GM18526 (cell line): ENCODE data around the gene TMC7.

Source experiments
- POLR2A ChIP-seq: IDR thresholded peaks from 3 replicates; pipeline ENCODE4 v1.6.1; 2011; ENCODE audit not compliant: insufficient read length; ENCODE audit errors: extremely low read depth

TMC7 gene

GRCh38 chr16:19098173-19098572, 114.4 kb downstream of the TMC7 start:
- no peak for TF ChIP-seq POLR2A

DNA sequence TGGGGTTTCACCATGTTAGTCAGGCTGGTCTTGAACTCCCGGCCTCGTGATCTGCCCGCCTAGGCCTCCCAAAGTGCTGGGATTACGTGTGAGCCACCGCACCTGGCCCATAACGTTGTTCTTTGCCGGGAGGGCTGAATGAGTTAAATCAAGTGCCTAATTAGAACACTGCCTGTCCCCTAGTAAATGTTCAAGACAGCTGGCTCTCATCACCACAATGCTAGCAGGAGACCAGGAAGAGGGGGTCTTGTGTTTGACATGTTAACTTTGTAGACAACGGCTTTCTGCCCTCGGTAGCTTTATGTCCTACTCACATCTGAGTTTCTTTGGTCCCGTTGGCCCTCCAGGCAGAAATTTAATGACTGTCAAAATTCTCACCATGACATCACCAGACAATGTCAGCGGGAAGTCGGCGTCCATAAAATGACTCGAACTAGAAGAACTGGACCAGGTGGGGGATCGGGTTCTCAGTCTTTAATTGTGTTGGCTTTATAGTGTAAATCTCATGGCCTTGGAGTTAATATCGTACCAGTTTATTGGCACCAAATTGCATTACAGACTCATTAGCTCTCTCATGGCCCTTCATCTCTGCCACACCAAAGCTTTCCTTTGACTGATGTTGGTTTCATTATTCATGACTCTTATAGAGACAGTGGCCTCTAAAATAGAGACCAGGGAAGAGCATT, 118.6 kb downstream of the TMC7 start:
- no peak for TF ChIP-seq POLR2A

DNA sequence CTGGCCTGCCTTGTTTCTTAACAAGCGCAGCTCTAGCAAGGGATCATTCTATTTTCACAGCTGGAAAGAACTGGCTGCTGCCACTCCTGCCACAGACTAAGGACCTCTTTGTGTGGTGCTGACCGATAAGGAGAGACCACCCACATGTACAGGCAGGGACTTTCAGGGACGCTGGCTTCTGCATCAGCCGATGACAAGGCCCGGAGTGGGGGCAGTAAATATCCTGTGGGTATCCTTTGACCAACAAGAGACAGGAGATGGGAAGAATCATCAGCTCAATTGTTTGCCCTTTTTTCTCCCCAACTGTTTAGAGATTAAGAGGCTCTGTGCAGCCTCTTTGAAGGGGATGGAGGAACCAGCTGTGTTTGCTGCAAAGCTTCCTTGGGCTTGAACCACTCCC, 120.9 kb downstream of the TMC7 start:
- no peak for TF ChIP-seq POLR2A

DNA sequence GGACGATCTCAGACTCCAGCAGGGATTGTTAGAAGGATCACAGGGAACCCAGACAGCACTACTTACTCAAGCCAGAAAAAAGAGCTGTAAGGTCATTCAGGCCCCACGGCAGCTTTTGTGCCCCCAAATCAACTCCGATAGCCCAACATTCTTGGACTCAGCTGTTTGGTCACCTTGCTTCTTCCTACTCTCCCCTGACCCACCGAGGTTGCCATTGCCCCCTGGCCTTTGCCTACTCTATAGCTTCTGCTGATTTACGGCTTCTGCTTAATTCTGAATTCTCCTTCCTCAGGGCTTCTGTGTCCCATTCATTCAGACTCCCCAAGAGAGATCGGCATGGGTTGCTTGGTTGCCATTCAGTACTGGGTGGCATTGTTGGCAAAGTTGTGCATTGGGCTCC, 121.4 kb downstream of the TMC7 start:
- TF ChIP-seq POLR2A = no peak

GRCh38 chr16:19105891-19106624, 122.3 kb downstream of the TMC7 start:
- no peak for TF ChIP-seq POLR2A

DNA sequence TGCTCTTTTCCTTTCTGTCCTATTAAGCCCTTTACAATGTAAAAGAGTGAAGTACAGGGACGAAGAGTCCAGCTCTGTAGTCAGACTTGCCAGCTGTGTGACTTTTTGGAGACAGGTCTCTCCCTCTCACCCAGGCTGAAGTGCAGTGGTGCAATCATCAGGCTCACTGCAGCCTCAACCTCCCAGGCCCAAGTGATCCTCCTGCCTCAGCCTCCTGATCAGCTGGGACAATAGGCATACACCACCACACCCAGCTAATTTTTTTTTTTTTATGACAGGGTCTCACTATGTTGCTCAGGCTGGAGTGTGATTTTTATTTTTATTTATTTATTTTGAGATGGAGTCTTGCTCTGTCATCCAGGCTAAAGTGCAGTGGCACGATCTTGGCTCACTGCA, 122.9 kb downstream of the TMC7 start:
- no peak for TF ChIP-seq POLR2A

GRCh38 chr16:19108409-19109287, 124.9 kb downstream of the TMC7 start:
- TF ChIP-seq POLR2A = no peak

DNA sequence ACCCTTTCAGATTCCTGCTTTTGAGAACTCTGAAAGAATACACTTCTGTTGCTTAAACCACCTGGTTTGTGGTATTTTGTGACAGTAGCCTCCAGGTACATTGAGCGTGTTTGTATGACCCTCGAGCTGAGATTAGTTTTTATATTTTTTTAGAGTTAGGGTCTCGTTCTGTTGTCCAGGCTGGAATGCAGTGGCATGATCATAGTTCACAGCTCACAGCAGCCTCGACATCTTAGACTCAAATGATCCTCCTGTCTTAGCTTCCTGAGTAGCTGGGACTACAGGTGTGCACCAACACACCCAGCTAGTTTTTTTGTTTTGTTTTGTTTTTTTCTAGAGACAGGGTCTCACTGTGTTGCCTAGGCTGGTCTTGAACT, 125.5 kb downstream of the TMC7 start:
- TF ChIP-seq POLR2A = no peak

DNA sequence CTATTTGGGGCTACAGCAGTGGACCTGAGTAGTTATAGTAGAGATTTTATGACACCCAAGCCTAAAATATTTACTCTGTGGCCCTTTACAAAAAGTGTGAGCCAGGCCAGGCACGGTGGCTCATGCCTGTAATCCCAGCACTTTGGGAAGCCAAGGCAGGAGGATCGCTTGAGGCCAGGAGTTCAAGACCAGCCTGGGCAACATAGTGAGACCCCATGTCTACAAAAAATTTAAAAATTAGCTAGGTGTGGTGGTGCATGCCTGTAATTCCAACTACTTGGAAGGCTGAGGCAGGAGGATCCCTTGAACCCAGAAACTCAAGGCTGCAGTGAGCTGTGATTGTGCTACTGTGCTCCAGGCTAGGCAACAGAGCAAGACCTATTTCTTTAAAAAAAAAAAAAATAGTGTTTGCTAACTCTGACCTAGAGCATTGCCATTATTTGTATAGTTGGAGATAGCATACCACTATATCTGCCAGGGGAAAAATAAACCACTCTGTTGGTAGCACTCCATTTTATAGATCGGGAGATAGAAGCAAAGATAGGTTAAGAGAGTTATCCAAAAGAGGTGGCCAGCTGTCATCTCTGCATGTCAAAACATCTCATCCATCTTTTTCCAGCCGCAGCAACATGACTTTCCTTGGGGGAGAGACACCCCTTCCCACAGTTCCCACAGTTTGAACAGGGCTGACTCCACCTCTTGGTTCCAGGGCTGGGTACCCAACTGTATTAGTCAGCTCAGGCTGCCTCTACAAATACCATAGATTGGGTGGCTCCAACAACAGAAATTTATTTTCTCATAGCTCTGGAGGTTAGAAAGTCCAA, 127.0 kb downstream of the TMC7 start:
- no peak for TF ChIP-seq POLR2A

GRCh38 chr16:19112099-19112407, 128.3 kb downstream of the TMC7 start:
- TF ChIP-seq POLR2A = no peak
